VCaP (cell line): ENCODE results near the gene RAD51B.
A peak's percentile ranks its signal among the peaks of the same experiment; 100 is the strongest.

Experiments used
- H3K27ac ChIP-seq: fragments of 450-650 bp; 2 replicates; pipeline ENCODE4 v1.5.1; 2017
- CTCF ChIP-seq: fragments of 450-650 bp; conservative IDR thresholded peaks from 2 replicates; pipeline ENCODE4 v1.5.1; 2017; ENCODE audit warnings: mild to moderate bottlenecking, moderate library complexity

Gene RAD51B

GRCh38 chr14:68501614-68502052 is 682.1 kb downstream of the RAD51B start:
- no peak for TF ChIP-seq CTCF
- no peak overlapping the region for H3K27ac ChIP-seq

- H3K27ac ChIP-seq: no peak overlapping the region
- no peak for TF ChIP-seq CTCF
Measured at GRCh38 chr14:68502230-68502629, 682.7 kb downstream of the RAD51B start.

- H3K27ac ChIP-seq: no peak overlapping the region
- no peak for TF ChIP-seq CTCF
Measured at GRCh38 chr14:68503186-68503825, 683.7 kb downstream of the RAD51B start.

GRCh38 chr14:68504861-68505260 is 685.3 kb downstream of the RAD51B start:
- H3K27ac ChIP-seq: peak overlapping the region; percentile 99
- TF ChIP-seq CTCF: no peak

- no peak for TF ChIP-seq CTCF
- peak overlapping the region; percentile 99 for H3K27ac ChIP-seq
Measured at GRCh38 chr14:68506021-68506644, 686.6 kb downstream of the RAD51B start.

GRCh38 chr14:68506645-68507419 is 687.3 kb downstream of the RAD51B start:
- H3K27ac ChIP-seq: peak overlapping the region; percentile 99
- no peak for TF ChIP-seq CTCF

GRCh38 chr14:68507544-68508081 is 688.0 kb downstream of the RAD51B start:
- peak overlapping the region; percentile 99 for H3K27ac ChIP-seq
- TF ChIP-seq CTCF: no peak
